Chondrocyte (in vitro differentiated cells): ENCODE measurements around the gene ABCD4. TPM values are rescaled to one million over a fixed set of nuclear protein-coding genes. Genes with fewer than 3 reads are reported as not detected.
A peak's percentile ranks its signal among the peaks of the same experiment; 100 is the strongest.

Experiments used
- DNase-seq: peaks from one replicate; pipeline ENCODE4 v3.0.0; 2021; ENCODE audit warnings: mixed read lengths, low spot score
- H3K27ac Mint-ChIP-seq: one replicate; pipeline ENCODE4 v1.8.0; 2021; ENCODE audit warnings: mild to moderate bottlenecking, moderate library complexity, mixed read lengths; ENCODE audit not compliant: unreplicated experiment
- H3K27me3 Mint-ChIP-seq: 2 replicates; pipeline ENCODE4 v1.8.0; 2021; ENCODE audit warnings: low read depth, mixed read lengths
- H3K36me3 Mint-ChIP-seq: 2 replicates; pipeline ENCODE4 v1.8.0; 2021; ENCODE audit warnings: low read depth, mixed read lengths
- H3K4me1 Mint-ChIP-seq: 2 replicates; pipeline ENCODE4 v1.8.0; 2021; ENCODE audit warnings: low read depth, mild to moderate bottlenecking, mixed read lengths
- H3K4me3 Mint-ChIP-seq: one replicate; pipeline ENCODE4 v1.8.0; 2021; ENCODE audit warnings: mild to moderate bottlenecking, moderate library complexity, mixed read lengths; ENCODE audit not compliant: unreplicated experiment
- H3K9me3 Mint-ChIP-seq: 2 replicates; pipeline ENCODE4 v1.8.0; 2021; ENCODE audit warnings: low read depth, mixed read lengths
- total RNA-seq: library from RNA; stranded (reverse); gene quantifications from 3 replicates; pipeline ENCODE4 v1.2.1, GENCODE V29; 2021
- TF ChIP-seq, protein P1 (sequence below): fragments of 200-600 bp; sonication (generic); IDR thresholded peaks from 2 replicates; pipeline ENCODE4 v1.5.0; 2021; ENCODE audit warnings: antibody characterized with exemption, mild to moderate bottlenecking, moderate library complexity

Gene ABCD4
- total RNA-seq, 1 donor from 2014 or later: 34.7 TPM

DNA sequence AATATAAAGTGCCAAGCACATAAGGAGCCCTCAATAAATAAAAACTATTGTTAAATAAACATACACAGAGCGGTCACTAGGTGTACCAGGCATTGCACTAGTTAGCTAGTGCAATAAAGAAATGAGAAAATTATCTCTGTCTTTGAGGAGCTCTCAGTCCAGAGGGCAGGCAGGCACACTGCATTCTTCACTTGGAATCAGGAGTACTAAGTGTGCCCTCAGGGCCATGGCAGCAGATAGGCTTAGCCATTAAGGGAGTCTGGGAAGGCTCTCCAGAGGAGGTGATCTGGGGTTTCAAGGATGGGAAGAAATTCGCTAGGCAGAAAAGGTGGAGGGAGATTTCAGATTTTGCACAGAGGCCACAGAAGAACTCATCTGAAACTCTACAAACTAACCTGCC lies 9.1 kb downstream of the ABCD4 start:
- H3K4me1 Mint-ChIP-seq: peaks cover 1% of the 10 kb centered on the region
- H3K4me3 Mint-ChIP-seq: no peak overlapping the region

DNA sequence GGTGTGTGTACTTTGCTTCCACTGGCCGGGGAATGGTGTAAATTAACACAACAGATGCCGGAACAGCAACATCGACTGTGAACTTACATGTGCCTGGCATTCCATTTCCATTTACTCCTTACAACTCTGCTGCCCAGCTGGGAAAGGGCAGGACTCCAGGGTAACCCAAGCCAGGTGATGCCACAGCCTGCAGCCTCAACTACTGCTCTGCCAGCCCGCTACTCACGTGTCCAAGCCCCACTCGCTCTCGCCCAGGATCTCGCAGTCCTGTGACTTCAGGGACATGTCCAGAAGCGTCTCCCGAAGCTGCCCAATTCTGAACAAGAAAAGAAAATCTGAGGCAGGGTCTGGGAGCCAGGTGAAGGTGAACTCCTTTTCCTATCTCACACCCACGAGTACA lies 10.7 kb downstream of the ABCD4 start:
- Mint-ChIP-seq H3K9me3 (no peaks in the 10 kb centered on the region), H3K36me3 (peaks cover 23% of the 10 kb centered on the region), H3K27me3 (no peaks in the 10 kb centered on the region), H3K27ac (no peak overlapping the region), H3K4me1 (no peaks in the 10 kb centered on the region), H3K4me3 (no peak overlapping the region)
- TF ChIP-seq, protein P1, sequence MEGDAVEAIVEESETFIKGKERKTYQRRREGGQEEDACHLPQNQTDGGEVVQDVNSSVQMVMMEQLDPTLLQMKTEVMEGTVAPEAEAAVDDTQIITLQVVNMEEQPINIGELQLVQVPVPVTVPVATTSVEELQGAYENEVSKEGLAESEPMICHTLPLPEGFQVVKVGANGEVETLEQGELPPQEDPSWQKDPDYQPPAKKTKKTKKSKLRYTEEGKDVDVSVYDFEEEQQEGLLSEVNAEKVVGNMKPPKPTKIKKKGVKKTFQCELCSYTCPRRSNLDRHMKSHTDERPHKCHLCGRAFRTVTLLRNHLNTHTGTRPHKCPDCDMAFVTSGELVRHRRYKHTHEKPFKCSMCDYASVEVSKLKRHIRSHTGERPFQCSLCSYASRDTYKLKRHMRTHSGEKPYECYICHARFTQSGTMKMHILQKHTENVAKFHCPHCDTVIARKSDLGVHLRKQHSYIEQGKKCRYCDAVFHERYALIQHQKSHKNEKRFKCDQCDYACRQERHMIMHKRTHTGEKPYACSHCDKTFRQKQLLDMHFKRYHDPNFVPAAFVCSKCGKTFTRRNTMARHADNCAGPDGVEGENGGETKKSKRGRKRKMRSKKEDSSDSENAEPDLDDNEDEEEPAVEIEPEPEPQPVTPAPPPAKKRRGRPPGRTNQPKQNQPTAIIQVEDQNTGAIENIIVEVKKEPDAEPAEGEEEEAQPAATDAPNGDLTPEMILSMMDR: no peak
- no peak for DNase-seq

More for the DNA sequence above, 9.1 kb downstream of the ABCD4 start:
- Mint-ChIP-seq H3K27ac (no peak overlapping the region), H3K9me3 (no peaks in the 10 kb centered on the region), H3K27me3 (no peaks in the 10 kb centered on the region), H3K36me3 (peaks cover 29% of the 10 kb centered on the region)
- TF ChIP-seq, protein P1: no peak
- DNase-seq: no peak

DNA sequence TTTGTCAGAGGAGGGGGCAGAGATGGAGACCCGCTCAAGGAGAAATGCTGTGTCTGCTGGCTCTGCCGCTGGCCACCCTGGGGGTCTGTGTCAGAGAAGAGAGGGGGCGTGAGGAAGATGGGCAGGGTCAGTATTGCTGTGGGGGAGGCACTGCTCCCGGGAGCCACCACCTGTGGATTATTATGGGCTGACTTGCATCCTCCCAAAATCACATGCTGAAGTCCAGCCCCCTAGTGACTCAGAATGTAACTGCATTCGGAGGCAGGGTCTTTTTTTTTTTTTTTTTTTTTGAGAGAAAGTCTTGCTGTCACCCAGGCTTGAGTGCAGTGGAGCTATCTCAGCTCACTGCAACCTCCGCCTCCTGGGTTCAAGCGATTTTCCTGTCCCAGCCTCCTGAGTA lies 12.3 kb downstream of the ABCD4 start:
- DNase-seq: no peak
- H3K36me3 Mint-ChIP-seq: peaks cover 30% of the 10 kb centered on the region
- no peaks in the 10 kb centered on the region for H3K4me1 Mint-ChIP-seq
- H3K9me3 Mint-ChIP-seq: no peaks in the 10 kb centered on the region
- H3K27ac Mint-ChIP-seq: no peak overlapping the region
- TF ChIP-seq, protein P1: peak; percentile 73
- no peaks in the 10 kb centered on the region for H3K27me3 Mint-ChIP-seq
- H3K4me3 Mint-ChIP-seq: no peak overlapping the region

DNA sequence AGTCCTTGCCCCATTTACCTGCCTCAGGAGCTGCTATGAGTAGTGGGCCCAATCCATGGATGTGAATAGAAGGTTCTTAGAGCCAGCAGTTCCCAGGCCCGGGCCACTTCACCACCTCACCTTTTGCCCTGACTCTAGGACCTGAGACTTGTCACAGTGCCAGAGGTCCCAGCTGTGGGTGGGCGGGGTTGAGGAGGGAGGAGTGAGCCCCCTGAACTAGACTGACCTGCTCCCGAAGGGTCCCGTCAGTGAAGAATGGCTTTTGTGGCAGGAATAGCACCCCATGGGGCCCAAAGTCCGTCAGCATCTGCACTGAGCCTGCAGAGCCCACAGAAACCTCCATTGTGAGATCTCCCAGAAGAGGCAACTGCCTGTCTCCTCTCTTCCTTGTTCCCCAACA lies 12.9 kb downstream of the ABCD4 start:
- H3K4me3 Mint-ChIP-seq: no peak overlapping the region
- no peak for DNase-seq
- no peaks in the 10 kb centered on the region for H3K9me3 Mint-ChIP-seq
- H3K36me3 Mint-ChIP-seq: peaks cover 30% of the 10 kb centered on the region
- no peaks in the 10 kb centered on the region for H3K4me1 Mint-ChIP-seq
- no peaks in the 10 kb centered on the region for H3K27me3 Mint-ChIP-seq
- TF ChIP-seq, protein P1: no peak
- H3K27ac Mint-ChIP-seq: no peak overlapping the region

DNA sequence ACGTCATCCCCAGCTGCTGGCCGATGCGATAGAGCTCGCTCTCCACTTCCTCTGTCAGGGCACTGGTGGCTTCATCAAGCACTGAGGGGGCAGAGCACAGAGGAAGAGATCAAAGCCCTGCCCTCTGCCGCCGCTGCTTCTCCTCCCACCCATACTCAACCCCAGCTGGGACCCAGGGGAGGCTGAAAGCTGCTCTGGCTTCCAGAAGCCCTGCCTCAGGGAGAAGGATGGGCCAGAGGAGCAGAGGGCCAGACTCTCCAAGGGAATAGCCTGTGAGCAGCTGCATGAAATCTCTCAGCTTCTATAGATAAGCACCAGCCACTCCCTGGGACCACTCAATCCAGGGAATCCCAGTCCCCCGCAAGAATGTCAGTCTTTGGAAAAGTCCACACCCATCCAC lies 16.0 kb downstream of the ABCD4 start:
- Mint-ChIP-seq H3K36me3 (peaks cover 37% of the 10 kb centered on the region), H3K27me3 (no peaks in the 10 kb centered on the region), H3K9me3 (no peaks in the 10 kb centered on the region), H3K4me3 (no peak overlapping the region), H3K27ac (no peak overlapping the region), H3K4me1 (no peaks in the 10 kb centered on the region)
- TF ChIP-seq, protein P1: no peak
- DNase-seq: no peak
